DMS153 treated with DMSO at 0.1 percent for 48 hours (cell line): ENCODE measurements around the gene TLX1.
A peak's percentile ranks its signal among the peaks of the same experiment; 100 is the strongest.
"Not testable (repeated sequence)": the region's sequence is repeated elsewhere in the genome, so short reads cannot be mapped to it uniquely, and the experiment has no call there.

Experiments used
- DNase-seq: peaks from one replicate; lab custom pipeline; 2025; ENCODE audit not compliant: unreplicated experiment; lab: John Stamatoyannopoulos, UW

TLX1 gene

GRCh38 chr10:101146392-101147251 lies 15.5 kb downstream of the TLX1 start:
- no peak for DNase-seq

DNA sequence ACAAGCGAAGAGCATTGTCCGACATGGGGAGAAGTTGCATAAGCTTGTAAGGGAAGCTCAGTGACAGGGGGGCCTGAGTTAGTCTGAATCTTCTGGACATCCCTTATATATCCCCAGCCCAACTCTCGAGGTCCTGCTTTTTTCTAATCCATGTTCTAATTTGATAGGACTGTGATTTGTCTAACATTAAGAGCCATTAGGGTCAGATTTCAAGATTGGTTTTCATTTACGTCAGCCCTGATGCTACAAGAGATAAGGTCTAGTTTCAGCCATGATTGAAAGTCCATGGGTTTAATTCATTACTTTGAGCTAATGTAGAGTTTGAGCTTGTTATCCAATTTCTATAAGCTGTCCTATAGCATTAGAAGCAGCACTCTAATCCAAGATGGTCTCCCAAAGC lies 20.3 kb downstream of the TLX1 start:
- DNase-seq = no peak

GRCh38 chr10:101152316-101152715 lies 21.2 kb downstream of the TLX1 start:
- no peak for DNase-seq

GRCh38 chr10:101154506-101154905 lies 23.4 kb downstream of the TLX1 start:
- DNase-seq = not testable (repeated sequence)

- no peak for DNase-seq
Measured at GRCh38 chr10:101155896-101156295, 24.8 kb downstream of the TLX1 start.

DNA sequence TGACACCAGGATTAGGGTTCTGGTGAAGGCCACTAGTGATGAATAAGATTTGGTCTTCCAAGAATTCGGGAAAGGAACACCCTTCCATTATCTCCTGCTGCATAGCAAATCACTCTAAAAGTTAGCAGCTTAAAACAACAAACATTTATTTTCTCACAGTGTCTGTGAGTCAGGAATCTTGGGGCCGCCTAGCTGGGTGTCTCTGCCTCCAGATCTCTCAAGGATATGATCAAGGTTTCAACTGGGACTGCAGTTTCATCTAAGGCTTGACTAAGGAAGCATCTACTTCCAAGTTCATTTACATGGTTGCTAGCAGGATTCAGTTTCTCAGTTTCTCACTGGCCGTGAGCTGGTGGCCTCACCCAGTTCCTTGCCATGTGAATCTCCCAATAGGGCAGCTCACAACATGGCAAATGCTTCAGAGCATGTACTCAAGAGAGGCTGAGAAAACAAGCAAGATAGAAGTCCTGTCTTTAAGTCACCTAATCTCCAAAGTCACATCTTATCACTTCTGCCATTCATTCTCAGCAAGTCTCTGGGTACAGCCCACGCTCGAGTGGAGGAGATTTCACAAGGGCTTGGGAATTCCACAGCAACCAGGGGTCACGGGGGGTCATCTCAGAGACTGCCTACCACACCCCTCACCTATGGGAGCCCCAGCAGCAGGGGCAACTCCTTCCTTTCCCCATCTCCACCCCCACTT lies 26.8 kb downstream of the TLX1 start:
- DNase-seq = no peak

DNA sequence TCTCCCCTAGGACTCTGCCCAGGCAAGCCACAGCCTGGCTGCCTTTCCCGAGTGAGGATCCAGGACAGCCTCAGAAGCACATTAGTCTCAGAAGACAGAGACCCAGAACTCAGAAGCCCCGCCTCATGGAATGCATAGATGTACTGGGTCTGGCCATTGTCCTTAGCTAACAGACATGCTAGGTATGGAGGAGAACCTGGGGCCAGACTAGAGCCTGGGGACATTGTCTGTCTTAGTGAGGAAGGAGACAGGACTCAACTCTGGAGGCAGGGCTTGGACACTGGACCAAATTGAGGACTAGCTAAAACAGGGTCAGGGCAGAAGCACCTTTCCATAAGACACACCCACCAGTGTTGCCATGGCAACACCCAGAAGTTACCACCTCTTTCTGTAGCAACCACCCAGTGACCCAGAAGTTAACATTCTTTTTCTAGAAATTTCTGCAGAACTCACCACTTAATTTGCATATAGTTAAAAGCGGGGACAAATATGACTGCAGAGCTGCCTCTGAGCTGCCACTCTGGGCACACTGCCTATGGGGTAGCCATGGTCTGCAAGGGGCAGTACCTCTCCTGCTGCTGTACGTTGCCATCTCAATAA lies 27.5 kb downstream of the TLX1 start:
- no peak for DNase-seq

DNA sequence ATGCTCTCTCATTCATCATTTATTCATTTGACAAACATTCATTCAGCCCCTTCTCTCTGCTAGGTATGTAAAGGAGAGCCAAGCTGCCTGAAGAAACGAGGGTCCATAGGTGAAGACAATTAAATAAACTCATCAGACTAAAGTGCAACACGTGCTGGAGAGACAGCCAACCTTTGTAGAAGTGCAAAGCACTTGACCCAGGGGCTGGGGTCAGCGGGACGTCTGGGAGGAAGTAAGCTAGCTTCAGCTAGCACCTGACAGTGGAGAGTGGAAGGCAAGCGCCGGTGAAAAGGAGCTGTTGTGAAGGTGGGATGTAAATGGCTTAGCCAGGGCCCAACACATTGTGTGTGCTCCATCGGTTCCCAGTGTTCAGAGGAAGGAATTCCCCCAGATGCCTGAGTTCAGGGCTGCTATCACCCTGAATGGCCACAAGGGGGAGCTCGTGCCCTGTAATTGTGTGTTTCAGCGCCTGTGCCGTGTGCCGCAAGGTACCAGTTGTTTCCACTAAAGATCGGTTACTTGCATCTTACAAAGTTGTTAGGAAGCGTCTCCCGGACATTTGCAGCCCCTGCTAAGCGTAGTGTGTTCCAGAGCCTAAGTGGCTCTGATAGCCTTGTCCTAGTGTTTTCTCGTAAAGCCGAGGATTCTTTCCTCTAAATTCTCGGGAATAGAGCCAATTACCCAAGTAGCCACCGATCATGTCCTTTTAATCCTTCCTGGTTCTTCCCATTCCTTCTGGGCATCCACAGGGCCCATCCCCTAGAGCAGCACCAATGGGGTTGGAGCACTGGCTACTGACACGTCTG lies 30.6 kb downstream of the TLX1 start:
- peak; percentile 87 for DNase-seq

DNA sequence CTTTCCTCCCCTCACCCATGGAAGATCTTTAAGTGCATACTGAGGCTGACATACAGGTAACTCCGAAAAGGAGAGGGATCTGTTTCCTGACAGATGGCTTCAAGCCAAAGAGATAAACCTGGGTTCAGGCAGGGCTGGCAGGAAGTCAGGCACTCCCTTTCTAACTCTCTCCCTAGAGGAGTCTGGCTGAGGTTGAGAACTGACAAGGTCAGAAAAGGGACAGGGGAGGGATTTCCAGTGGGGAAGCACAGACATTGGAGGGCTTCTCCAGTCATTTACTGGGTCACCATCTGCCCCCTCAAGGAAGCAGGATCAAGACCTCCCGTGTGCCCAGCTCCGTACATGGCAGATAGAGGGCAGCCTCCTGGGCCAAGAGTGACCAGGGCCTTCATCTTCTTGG lies 31.6 kb downstream of the TLX1 start:
- peak; percentile 33 for DNase-seq

- DNase-seq = no peak
Measured at GRCh38 chr10:101164020-101164419, 32.9 kb downstream of the TLX1 start.

DNA sequence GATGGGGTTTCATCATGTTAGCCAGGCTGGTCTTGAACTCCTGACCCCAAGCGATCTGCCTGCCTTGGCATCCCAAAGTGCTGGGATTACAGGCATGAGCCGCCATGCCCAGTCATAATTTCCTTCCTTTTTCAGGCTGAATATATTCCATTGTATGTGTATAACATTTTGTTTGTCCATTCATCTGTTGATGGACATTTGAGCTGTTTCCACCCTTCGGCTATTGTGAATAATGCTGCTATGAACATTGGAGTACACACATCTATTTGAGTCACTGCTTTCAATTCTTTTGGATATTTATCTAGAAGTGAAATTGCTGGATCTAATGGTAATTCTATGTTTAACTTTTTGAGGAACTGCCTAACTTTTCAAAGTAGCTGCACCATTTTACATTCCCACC lies 34.6 kb downstream of the TLX1 start:
- no peak for DNase-seq

- DNase-seq = no peak
Measured at GRCh38 chr10:101166430-101166829, 35.3 kb downstream of the TLX1 start.

GRCh38 chr10:101172741-101173140 lies 41.6 kb downstream of the TLX1 start:
- DNase-seq = no peak

DNA sequence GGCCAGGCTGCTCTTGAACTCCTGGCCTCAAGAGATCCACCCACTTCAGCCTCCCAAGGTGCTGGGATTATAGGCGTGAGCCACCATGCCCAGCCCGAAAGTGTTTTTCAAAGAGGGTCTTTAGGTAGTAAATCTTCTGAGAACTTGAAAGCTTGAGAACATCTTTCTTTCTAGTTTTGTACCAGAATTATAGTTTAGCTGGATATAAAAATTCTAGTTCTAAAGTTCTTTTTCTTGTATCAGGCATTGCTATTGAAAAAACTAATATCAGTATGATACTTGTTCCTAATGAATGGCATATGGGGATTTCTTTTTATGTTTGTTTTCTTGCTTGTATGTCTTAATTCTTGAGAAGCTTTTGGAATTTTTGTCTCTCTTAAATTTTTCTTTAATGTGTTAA lies 43.2 kb downstream of the TLX1 start:
- no peak for DNase-seq

GRCh38 chr10:101176577-101176976 lies 45.5 kb downstream of the TLX1 start:
- no peak for DNase-seq

DNA sequence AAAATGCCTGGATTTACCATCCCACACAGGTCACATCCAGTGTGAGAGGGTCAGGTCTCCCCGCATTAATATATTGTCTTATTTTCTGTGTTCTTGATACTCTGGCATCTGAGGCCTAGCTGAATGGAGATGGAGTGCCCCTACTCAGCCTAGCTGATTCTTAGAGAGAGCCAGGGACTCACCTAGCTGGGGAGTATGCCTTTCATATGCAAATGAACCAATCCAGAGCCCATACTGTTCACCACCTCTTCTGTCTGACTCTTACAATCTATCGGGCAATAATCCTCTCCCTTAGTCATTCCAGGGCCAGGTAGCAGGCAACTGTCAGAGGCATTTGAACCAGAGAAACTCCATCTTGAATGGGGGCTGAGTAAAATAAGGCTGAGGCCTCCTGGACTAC lies 51.8 kb downstream of the TLX1 start:
- no peak for DNase-seq

DNA sequence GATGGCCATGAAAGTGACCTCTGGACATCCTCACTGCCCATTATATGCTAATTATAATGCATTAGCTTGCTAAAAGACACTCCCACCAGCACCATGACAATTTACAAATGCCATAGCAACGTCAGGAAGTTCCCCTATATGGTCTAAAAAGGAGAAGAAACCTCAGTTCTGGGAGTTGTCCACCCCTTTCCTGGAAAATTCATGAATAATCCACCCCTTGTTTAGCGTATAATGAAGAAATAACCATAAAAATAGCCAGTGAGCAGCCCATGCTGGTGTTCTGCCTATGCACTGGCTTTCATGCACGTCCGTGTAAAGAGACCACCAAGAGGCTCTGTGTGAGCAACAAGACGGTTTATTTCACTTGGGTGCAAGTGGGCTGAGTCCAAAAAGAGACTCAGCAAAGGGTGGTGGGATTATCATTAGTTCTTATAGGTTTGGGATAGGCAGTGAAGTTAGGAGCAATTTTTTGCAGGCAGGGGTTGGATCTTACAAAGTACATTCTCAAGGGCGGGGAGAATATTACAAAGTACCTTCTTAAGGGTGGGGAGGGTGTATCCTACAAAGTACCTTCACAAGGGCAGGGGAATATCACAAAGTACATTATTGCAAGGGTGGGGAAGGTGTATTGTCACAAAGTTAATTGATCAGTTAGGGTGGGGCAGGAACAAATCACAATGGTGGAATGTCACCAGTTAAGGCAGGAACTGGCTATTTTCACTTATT lies 52.5 kb downstream of the TLX1 start:
- DNase-seq = no peak
